Measurements from ENCODE around the gene NUP93.

DNA sequence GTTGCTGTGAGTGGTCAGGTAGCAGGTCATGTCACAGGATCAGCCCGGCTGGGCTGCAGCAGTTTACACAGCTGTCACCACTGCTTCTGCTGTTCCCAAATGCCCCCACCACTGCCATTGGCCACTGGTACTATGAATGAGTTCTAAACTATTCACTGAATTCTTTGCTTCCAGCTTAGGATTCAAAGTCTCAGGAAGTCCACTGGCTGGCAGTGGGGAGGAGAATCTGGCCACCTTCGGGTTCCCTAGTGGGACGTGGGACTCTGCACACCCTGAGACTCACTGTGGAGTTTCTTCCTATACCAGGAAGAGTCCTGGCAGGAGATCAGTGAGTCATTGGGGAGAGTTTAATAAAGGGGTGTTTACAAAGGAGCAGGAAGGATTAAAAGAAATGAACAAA is 40.8 kb upstream of the NUP93 start:
- TF ChIP-seq FOXK2 (IDR thresholded peaks at IDR 0.05): no peak
- no peak for TF ChIP-seq ELF4 (IDR thresholded peaks at IDR 0.05)
- TF ChIP-seq ZNF384 (IDR thresholded peaks at IDR 0.05): no peak
- no peak for TF ChIP-seq LEF1 (IDR thresholded peaks at IDR 0.05; ENCODE audit: borderline replicate concordance)
- TF ChIP-seq BHLHE40 (IDR thresholded peaks at IDR 0.05; ENCODE audit: borderline replicate concordance): no peak
- no peak for TF ChIP-seq FOXA1 (IDR thresholded peaks at IDR 0.05)

All from HEK293T (cell line).